Measurements from ENCODE around the gene FER. TPM values are rescaled to one million over a fixed set of nuclear protein-coding genes. Genes with fewer than 3 reads are reported as not detected.

Gene FER
- total RNA-seq, 1 experiment from 2014 or later, result 22.1 TPM

DNA sequence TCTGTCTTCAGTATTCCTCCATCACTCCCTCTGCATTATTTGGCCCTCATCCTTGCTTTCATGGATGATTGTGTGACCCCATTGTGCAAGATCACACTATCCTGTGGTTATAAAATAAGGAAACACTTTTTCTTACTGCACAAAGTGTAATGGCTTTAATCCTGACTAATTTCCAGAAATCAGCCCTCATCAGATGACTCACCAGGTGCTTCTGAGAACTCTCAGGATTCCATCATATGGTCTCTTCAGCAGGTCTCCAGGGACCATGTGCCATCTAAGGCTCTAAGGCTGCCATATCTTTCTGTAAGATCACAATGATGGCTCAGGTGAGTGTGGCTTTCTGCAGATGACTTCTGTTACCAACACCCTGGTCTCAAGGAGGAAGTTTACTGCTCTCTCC is 27.3 kb upstream of the FER start:
- intact Hi-C loops (cut with micrococcal nuclease; ENCODE audit: unreplicated experiment) (no loop called here), in situ Hi-C loops (cut with HindIII; ENCODE audit: low pct_unique_long_range_greater_than_20kb, low sequenced_read_pairs) (no loop called here)
- no TSS peak for BruUV-seq (replicated peaks)
- Histone ChIP-seq H3K9me3 (ENCODE audit: control insufficient read depth, insufficient read depth, low read depth, low read length) (no peaks in the 10 kb centered on the region), H3K4me3 (ENCODE audit: low read depth in 2 of 2, low read length in 2 of 2) (no peak overlapping the region), H3K4me1 (ENCODE audit: control insufficient read depth, insufficient read depth, low read length) (no peaks in the 10 kb centered on the region), H3K36me3 (ENCODE audit: control insufficient read depth, insufficient read depth, low read length) (no peaks in the 10 kb centered on the region), H3K27me3 (ENCODE audit: control insufficient read depth, insufficient read depth, low read length) (no peaks in the 10 kb centered on the region; the same call in 1 of the 2 replicates), H3K27ac (ENCODE audit: low read length) (no peak overlapping the region)
- CTCF ChIA-PET, result no interaction called here
- POLR2A ChIA-PET, result no interaction called here
- ATAC-seq (no peak), DNase-seq (ENCODE audit: low read depth, low spot score) (no peak)
- TF ChIP-seq, protein P1, sequence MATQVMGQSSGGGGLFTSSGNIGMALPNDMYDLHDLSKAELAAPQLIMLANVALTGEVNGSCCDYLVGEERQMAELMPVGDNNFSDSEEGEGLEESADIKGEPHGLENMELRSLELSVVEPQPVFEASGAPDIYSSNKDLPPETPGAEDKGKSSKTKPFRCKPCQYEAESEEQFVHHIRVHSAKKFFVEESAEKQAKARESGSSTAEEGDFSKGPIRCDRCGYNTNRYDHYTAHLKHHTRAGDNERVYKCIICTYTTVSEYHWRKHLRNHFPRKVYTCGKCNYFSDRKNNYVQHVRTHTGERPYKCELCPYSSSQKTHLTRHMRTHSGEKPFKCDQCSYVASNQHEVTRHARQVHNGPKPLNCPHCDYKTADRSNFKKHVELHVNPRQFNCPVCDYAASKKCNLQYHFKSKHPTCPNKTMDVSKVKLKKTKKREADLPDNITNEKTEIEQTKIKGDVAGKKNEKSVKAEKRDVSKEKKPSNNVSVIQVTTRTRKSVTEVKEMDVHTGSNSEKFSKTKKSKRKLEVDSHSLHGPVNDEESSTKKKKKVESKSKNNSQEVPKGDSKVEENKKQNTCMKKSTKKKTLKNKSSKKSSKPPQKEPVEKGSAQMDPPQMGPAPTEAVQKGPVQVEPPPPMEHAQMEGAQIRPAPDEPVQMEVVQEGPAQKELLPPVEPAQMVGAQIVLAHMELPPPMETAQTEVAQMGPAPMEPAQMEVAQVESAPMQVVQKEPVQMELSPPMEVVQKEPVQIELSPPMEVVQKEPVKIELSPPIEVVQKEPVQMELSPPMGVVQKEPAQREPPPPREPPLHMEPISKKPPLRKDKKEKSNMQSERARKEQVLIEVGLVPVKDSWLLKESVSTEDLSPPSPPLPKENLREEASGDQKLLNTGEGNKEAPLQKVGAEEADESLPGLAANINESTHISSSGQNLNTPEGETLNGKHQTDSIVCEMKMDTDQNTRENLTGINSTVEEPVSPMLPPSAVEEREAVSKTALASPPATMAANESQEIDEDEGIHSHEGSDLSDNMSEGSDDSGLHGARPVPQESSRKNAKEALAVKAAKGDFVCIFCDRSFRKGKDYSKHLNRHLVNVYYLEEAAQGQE (IDR thresholded peaks at IDR 0.05; ENCODE audit: insufficient read depth in 1 of 2, low read depth in 2 of 2, low read length in 1 of 2), result no peak
- TF ChIP-seq TCF7L2 (IDR thresholded peaks at IDR 0.05; ENCODE audit: low read depth, low read length) (no peak), POLR2AphosphoS5 (IDR thresholded peaks at IDR 0.05; ENCODE audit: low read depth, low read length) (no peak), SIN3A (IDR thresholded peaks at IDR 0.05; ENCODE audit: borderline replicate concordance, insufficient read depth, low read depth, low read length) (no peak)
- TF ChIP-seq, protein P2, sequence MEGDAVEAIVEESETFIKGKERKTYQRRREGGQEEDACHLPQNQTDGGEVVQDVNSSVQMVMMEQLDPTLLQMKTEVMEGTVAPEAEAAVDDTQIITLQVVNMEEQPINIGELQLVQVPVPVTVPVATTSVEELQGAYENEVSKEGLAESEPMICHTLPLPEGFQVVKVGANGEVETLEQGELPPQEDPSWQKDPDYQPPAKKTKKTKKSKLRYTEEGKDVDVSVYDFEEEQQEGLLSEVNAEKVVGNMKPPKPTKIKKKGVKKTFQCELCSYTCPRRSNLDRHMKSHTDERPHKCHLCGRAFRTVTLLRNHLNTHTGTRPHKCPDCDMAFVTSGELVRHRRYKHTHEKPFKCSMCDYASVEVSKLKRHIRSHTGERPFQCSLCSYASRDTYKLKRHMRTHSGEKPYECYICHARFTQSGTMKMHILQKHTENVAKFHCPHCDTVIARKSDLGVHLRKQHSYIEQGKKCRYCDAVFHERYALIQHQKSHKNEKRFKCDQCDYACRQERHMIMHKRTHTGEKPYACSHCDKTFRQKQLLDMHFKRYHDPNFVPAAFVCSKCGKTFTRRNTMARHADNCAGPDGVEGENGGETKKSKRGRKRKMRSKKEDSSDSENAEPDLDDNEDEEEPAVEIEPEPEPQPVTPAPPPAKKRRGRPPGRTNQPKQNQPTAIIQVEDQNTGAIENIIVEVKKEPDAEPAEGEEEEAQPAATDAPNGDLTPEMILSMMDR (IDR thresholded peaks at IDR 0.05), result no peak

DNA sequence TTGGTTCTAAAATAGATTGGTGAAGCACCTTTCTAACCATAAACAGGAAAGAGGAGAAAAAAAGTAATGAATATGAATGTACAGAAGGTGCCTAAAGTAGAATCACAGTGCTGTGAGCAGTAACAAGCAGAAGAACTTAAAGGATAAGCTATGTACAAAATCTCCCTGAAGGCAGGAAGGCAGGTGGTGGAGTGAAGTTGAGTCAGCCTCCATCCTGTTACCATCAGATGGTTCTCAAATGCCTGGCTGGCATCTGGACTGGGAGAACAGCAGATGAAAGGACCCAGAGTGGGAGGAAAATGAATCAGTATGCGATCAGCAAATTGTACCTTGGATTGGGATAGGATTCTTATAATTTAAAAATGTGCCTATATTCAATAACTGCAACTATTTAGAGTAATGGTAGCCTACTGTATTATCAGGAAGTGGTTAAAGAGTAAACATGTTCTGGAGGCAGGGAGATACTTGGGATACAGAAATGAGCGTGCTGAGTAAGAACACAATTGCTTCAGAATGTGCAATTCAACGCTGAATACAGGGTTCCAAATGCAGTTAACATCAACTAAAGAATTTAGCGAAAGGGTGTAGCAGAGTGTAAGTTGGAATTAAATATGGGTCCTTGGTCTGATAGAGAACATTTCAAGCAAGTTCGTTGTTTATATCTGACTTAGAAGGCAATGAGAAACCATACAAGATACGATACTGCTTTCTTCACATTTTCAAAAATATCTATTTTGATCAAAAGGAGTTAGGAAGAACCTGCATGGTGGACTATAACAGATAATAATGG is 21.1 kb upstream of the FER start:
- POLR2A ChIA-PET, result no interaction called here
- CTCF ChIA-PET, result no interaction called here
- Histone ChIP-seq H3K9me3 (ENCODE audit: control insufficient read depth, insufficient read depth, low read depth, low read length) (no peaks in the 10 kb centered on the region), H3K4me3 (ENCODE audit: low read depth in 2 of 2, low read length in 2 of 2) (peak overlapping the region; percentile 80 to 83), H3K27ac (ENCODE audit: low read length) (no peak overlapping the region; the same call in 1 of the 2 replicates), H3K4me1 (ENCODE audit: control insufficient read depth, insufficient read depth, low read length) (peaks cover 5% of the 10 kb centered on the region), H3K36me3 (ENCODE audit: control insufficient read depth, insufficient read depth, low read length) (no peaks in the 10 kb centered on the region), H3K27me3 (ENCODE audit: control insufficient read depth, insufficient read depth, low read length) (no peaks in the 10 kb centered on the region)
- TF ChIP-seq, protein P1 (IDR thresholded peaks at IDR 0.05; ENCODE audit: insufficient read depth in 1 of 2, low read depth in 2 of 2, low read length in 1 of 2), result no peak
- no peak for TF ChIP-seq TCF7L2 (IDR thresholded peaks at IDR 0.05; ENCODE audit: low read depth, low read length)
- TF ChIP-seq, protein P2 (IDR thresholded peaks at IDR 0.05), result no peak
- TF ChIP-seq POLR2AphosphoS5 (IDR thresholded peaks at IDR 0.05; ENCODE audit: low read depth, low read length), result no peak
- TF ChIP-seq SIN3A (IDR thresholded peaks at IDR 0.05; ENCODE audit: borderline replicate concordance, insufficient read depth, low read depth, low read length), result no peak
- in situ Hi-C loops (cut with HindIII; ENCODE audit: low pct_unique_long_range_greater_than_20kb, low sequenced_read_pairs) (no loop called here), intact Hi-C loops (cut with micrococcal nuclease; ENCODE audit: unreplicated experiment) (no loop called here)
- DNase-seq (ENCODE audit: low read depth, low spot score), result no peak
- no TSS peak for BruUV-seq (replicated peaks)
- ATAC-seq, result no peak

Data from Panc1 (cell line).